Central memory CD8-positive, alpha-beta T cell (primary cell): Measurements from ENCODE around the gene LDLRAD4.

ENCODE experiments used
- ATAC-seq: fragments of 150-1000 bp; cut with Tn5 transposase; replicated peaks from 2 replicates; pipeline ENCODE4 v1.10.0; 2022; ENCODE audit warnings: mild to moderate bottlenecking, moderate FRiP score, moderate number of reproducible peaks; ENCODE audit not compliant: poor library complexity, severe bottlenecking; ENCODE audit errors: extremely low read depth
- DNase-seq, 2 donors: peaks; one replicate each; pipeline ENCODE4 v3.0.0; 2021; ENCODE audit warnings: low spot score in 2 of 2
- H3K27ac Mint-ChIP-seq: one replicate; pipeline ENCODE4 v1.8.0; 2022; ENCODE audit warnings: low read depth, mild to moderate bottlenecking, moderate library complexity, mixed read lengths
- H3K27me3 Mint-ChIP-seq: one replicate; pipeline ENCODE4 v1.8.0; 2022; ENCODE audit warnings: mixed read lengths
- H3K36me3 Mint-ChIP-seq: one replicate; pipeline ENCODE4 v1.8.0; 2022; ENCODE audit warnings: mild to moderate bottlenecking, moderate library complexity, mixed read lengths; ENCODE audit not compliant: insufficient read depth
- H3K4me1 Mint-ChIP-seq: one replicate; pipeline ENCODE4 v1.8.0; 2022; ENCODE audit warnings: mixed read lengths
- H3K4me3 Mint-ChIP-seq: one replicate; pipeline ENCODE4 v1.8.0; 2022; ENCODE audit warnings: mild to moderate bottlenecking, moderate library complexity, mixed read lengths
- H3K9me3 Mint-ChIP-seq: one replicate; pipeline ENCODE4 v1.8.0; 2022; ENCODE audit warnings: mixed read lengths

Gene LDLRAD4

DNA sequence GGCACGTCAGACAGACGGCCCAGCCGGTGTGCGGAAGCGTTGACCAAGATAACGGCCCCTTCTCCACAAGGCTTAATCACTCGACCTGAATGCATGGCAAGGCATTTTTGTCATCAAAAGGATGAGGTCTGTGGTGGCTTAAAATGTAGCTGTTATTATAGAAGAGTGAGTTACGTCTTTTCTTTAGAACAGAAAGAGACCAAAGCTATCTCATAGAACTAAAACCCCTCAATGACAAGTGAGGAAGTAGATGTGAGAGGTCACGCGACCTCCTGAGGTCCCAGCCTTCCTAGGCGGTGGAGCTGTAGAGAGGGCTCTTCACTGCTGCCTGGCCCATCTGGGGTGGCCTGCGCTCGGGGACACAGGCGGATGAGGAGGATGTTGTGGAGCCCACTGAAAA lies 75.7 kb downstream of the LDLRAD4 start:
- ATAC-seq (no peak), DNase-seq (no peak)
- peaks cover 6% of the 10 kb centered on the region for H3K4me1 Mint-ChIP-seq
- H3K27ac Mint-ChIP-seq, result no peak overlapping the region
- peaks cover 10% of the 10 kb centered on the region for H3K27me3 Mint-ChIP-seq
- H3K4me3 Mint-ChIP-seq, result no peak overlapping the region
- no peaks in the 10 kb centered on the region for H3K36me3 Mint-ChIP-seq
- no peaks in the 10 kb centered on the region for H3K9me3 Mint-ChIP-seq

DNA sequence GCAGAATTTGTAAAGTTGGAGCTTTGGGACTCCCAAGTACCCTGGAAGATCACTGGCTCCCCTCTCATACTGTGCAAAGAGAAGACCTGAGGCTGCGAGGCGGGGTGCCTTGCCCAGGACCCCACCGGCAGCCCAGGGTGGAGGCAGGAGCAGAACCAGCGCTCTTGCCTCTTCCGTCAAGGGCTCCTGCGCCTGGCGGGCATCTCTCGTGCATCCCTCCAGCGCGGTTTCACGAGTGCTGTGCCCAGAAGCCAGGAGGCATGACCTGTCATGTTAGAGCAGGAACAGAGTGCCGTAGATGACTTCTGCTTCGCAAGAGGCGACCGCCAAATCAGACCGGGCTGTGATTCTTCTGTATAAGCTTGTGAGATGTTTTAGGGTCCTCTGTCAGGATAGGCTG lies 77.3 kb downstream of the LDLRAD4 start:
- H3K4me1 Mint-ChIP-seq, result no peaks in the 10 kb centered on the region
- H3K27ac Mint-ChIP-seq, result no peak overlapping the region
- H3K27me3 Mint-ChIP-seq, result peaks cover 10% of the 10 kb centered on the region
- no peak overlapping the region for H3K4me3 Mint-ChIP-seq
- DNase-seq (no peak), ATAC-seq (no peak)
- H3K9me3 Mint-ChIP-seq, result no peaks in the 10 kb centered on the region
- H3K36me3 Mint-ChIP-seq, result no peaks in the 10 kb centered on the region

GRCh38 chr18:13296867-13297574 lies 78.5 kb downstream of the LDLRAD4 start:
- Mint-ChIP-seq H3K27me3 (peaks cover 10% of the 10 kb centered on the region), H3K9me3 (no peaks in the 10 kb centered on the region), H3K4me3 (no peak overlapping the region), H3K27ac (no peak overlapping the region), H3K4me1 (no peaks in the 10 kb centered on the region), H3K36me3 (no peaks in the 10 kb centered on the region)
- ATAC-seq (no peak), DNase-seq (no peak)

GRCh38 chr18:13298262-13298661 lies 79.7 kb downstream of the LDLRAD4 start:
- Mint-ChIP-seq H3K27me3 (peaks cover 22% of the 10 kb centered on the region), H3K4me1 (no peaks in the 10 kb centered on the region), H3K36me3 (no peaks in the 10 kb centered on the region), H3K9me3 (no peaks in the 10 kb centered on the region), H3K27ac (no peak overlapping the region), H3K4me3 (no peak overlapping the region)
- ATAC-seq, result no peak
- no peak for DNase-seq

DNA sequence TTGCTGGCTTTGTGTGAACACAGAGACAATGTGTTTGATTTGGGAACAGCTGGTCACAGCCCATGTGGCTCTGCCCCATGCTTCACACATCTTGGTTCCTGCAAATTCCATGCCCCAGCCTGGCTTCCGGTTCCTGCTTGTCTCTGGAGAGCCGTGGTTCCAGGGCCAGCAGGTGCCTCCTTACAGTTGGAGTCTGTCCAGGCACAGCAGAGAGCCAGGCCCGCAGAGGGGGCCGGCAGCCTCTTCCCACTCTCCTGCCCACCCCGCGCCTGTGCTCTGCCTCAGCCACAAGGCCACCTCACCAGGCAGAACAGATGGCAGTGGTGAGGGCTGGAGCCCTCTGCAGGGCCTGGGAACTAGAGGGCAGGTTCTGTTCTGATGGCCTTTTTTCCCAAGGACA lies 81.5 kb downstream of the LDLRAD4 start:
- Mint-ChIP-seq H3K4me3 (no peak overlapping the region), H3K27ac (no peak overlapping the region), H3K9me3 (no peaks in the 10 kb centered on the region), H3K4me1 (no peaks in the 10 kb centered on the region), H3K36me3 (no peaks in the 10 kb centered on the region), H3K27me3 (peaks cover 18% of the 10 kb centered on the region)
- DNase-seq, result no peak
- no peak for ATAC-seq

- ATAC-seq, result no peak
- no peaks in the 10 kb centered on the region for H3K4me1 Mint-ChIP-seq
- no peaks in the 10 kb centered on the region for H3K9me3 Mint-ChIP-seq
- no peaks in the 10 kb centered on the region for H3K36me3 Mint-ChIP-seq
- no peak overlapping the region for H3K27ac Mint-ChIP-seq
- H3K27me3 Mint-ChIP-seq, result peaks cover 18% of the 10 kb centered on the region
- DNase-seq, result no peak
- no peak overlapping the region for H3K4me3 Mint-ChIP-seq
Observed at GRCh38 chr18:13300796-13301195, 82.2 kb downstream of the LDLRAD4 start.

GRCh38 chr18:13302040-13302439 lies 83.5 kb downstream of the LDLRAD4 start:
- Mint-ChIP-seq H3K9me3 (no peaks in the 10 kb centered on the region), H3K36me3 (no peaks in the 10 kb centered on the region), H3K27ac (no peak overlapping the region), H3K27me3 (peaks cover 18% of the 10 kb centered on the region), H3K4me3 (no peak overlapping the region), H3K4me1 (no peaks in the 10 kb centered on the region)
- ATAC-seq (no peak), DNase-seq (no peak)

DNA sequence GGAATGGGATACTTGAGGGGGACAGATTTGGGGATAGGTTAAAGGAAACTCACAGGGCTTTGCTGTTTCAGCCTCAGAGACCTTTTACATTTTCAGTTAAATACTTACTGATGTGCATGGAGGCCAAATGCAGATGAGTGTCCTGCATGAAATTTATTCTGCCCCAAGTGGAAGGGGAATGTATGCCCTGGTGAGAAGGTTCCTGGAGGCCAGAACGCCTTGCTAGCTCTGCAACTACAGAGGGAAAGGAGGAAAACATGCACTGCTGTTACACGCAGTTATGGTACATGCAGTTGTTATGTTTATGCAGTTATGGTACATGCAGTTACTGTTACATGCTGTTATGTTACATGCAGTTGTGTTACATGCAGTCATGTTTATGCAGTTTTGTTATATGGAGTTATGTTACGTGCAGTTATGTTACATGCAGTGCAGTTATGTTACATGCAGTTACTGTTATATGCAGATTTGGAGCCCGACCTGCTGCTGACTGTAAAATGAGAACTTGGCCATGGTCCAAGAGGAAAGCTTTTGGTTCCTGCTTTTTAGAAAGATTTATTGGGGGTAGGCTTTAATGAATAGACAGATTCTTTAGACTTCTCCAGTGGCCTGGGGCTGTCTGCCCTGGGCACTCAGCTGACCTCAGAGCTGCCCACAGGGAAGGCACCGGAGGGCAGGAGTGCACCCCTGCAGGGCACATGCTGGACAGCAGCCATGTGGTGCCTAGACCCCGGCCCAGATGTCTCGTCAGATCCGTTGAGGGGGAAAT lies 84.1 kb downstream of the LDLRAD4 start:
- DNase-seq (no peak), ATAC-seq (no peak)
- no peaks in the 10 kb centered on the region for H3K9me3 Mint-ChIP-seq
- H3K36me3 Mint-ChIP-seq, result no peaks in the 10 kb centered on the region
- H3K4me3 Mint-ChIP-seq, result no peak overlapping the region
- H3K27me3 Mint-ChIP-seq, result peaks cover 18% of the 10 kb centered on the region
- H3K4me1 Mint-ChIP-seq, result no peaks in the 10 kb centered on the region
- H3K27ac Mint-ChIP-seq, result no peak overlapping the region

DNA sequence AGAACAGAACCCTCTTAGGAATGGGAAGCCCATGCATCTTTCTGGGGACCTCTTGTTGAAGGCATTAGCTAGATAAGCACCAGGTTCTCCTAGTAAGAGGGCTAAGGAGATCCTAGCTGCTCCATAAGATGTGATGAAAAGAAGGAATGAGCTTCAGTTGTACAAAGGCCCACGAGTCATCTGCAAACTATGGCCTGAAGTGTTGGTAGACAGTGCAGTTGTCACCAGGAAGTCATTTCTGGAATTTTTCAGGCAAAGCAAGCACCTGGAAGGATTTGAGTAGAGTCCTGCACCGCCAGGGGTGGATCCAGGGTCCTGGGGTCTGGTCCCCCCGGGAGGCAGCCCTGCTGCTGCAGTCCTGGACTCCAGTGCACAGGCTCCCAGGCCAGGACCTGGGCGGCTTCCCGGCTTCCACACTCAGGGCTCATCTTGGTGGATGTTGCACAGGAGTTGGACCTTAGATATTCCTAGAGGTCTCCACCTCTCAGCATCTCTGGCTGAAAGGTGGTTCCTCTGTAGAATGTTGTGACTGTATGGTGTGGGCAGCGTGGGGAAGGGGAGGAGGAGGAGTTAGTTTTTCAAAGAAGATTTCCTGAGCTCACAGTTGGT lies 85.3 kb downstream of the LDLRAD4 start:
- Mint-ChIP-seq H3K27me3 (peaks cover 18% of the 10 kb centered on the region), H3K4me1 (peaks cover 10% of the 10 kb centered on the region), H3K27ac (no peak overlapping the region), H3K4me3 (no peak overlapping the region), H3K9me3 (no peaks in the 10 kb centered on the region), H3K36me3 (no peaks in the 10 kb centered on the region)
- ATAC-seq (no peak), DNase-seq (no peak)

GRCh38 chr18:13305301-13305700 lies 86.7 kb downstream of the LDLRAD4 start:
- no peak overlapping the region for H3K27ac Mint-ChIP-seq
- peaks cover 12% of the 10 kb centered on the region for H3K4me1 Mint-ChIP-seq
- ATAC-seq (no peak), DNase-seq (no peak)
- no peaks in the 10 kb centered on the region for H3K36me3 Mint-ChIP-seq
- no peaks in the 10 kb centered on the region for H3K9me3 Mint-ChIP-seq
- H3K27me3 Mint-ChIP-seq, result peaks cover 18% of the 10 kb centered on the region
- H3K4me3 Mint-ChIP-seq, result no peak overlapping the region

- DNase-seq (no peak), ATAC-seq (no peak)
- H3K27me3 Mint-ChIP-seq, result peaks cover 18% of the 10 kb centered on the region
- H3K4me1 Mint-ChIP-seq, result peaks cover 12% of the 10 kb centered on the region
- H3K4me3 Mint-ChIP-seq, result no peak overlapping the region
- H3K36me3 Mint-ChIP-seq, result no peaks in the 10 kb centered on the region
- no peak overlapping the region for H3K27ac Mint-ChIP-seq
- no peaks in the 10 kb centered on the region for H3K9me3 Mint-ChIP-seq
Observed at GRCh38 chr18:13306583-13306982, 88.0 kb downstream of the LDLRAD4 start.

DNA sequence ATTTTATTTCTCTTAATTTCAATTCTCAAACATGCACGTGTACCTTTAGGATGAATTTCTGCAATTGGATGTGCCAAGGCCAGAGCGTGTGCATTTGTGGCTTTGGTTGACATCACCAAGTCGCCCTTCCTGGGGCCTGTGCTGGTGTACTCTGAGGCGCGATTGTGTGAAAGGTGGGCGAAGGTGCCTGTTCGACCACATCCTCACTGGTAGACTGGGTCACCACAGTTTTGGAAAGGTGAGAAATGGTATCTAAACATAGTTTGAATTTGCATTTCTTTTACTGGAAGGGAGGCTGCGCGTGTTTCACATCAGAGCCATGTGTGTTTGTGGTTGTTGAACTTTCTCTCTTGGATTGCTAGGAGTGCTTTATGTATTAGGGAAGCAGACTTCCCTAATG lies 89.8 kb downstream of the LDLRAD4 start:
- H3K36me3 Mint-ChIP-seq, result no peaks in the 10 kb centered on the region
- ATAC-seq (peak; percentile 70), DNase-seq (no peak)
- peak overlapping the region; percentile 23 for H3K27ac Mint-ChIP-seq
- H3K4me3 Mint-ChIP-seq, result peak overlapping the region; percentile 31
- H3K27me3 Mint-ChIP-seq, result peaks cover 7% of the 10 kb centered on the region
- H3K9me3 Mint-ChIP-seq, result no peaks in the 10 kb centered on the region
- H3K4me1 Mint-ChIP-seq, result peaks cover 12% of the 10 kb centered on the region
